GM19455 (cell line): ENCODE measurements around the gene KCNN3.

Experiments used
- ATAC-seq: cut with Tn5 transposase; IDR thresholded peaks from one replicate; pipeline ENCODE4 v1.9.1; 2021; ENCODE audit not compliant: unreplicated experiment

Gene KCNN3

GRCh38 chr1:154669464-154670282 is 200.4 kb downstream of the KCNN3 start:
- no peak for ATAC-seq

GRCh38 chr1:154666051-154666790 is 203.9 kb downstream of the KCNN3 start:
- no peak for ATAC-seq

GRCh38 chr1:154664331-154665002 is 205.6 kb downstream of the KCNN3 start:
- ATAC-seq = no peak

DNA sequence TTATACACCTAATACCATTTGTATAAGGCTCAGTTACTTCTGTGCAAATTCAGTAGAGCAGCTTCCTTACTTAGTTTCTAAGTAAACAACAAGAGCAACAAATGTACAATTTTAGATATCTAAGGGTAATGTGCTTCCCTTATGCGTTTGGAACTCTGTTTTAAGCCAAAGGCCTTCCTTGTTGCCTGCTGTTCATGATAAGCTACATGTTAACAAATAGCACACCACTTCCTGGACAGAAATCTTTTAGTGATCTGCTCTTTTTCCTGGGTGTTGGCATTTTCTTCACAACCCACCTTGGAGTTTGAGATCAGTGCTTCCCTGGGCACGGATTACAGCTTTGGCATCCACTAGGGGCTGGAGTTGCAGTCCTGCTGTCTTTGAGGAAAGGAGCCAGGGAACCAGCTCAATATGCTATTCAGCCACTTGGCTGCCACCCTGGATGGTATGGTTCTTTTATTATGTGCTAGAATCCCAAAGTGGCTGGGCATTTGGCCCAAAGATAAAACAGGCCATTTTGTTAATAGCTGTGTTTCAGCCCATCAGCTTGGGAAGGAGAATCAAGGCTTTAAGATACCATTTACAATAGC is 206.5 kb downstream of the KCNN3 start:
- no peak for ATAC-seq

DNA sequence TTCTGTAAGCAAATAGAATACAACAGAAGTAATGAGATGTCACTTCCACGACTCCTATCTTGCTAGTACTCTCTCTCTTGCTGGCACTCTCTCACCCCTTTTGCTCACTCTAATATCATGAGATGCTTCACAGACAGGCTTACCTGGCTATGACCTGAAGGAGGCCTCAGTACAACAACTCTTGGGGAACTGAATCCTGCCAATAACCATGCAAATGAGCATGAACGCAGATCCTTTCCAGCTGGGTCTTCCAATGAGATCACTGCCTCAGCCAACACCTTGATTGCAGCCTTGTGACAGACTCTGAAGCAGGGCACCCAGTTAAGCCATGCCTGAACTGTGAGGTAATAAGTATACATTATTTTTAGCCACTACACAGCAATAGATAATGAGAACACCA is 209.0 kb downstream of the KCNN3 start:
- no peak for ATAC-seq

DNA sequence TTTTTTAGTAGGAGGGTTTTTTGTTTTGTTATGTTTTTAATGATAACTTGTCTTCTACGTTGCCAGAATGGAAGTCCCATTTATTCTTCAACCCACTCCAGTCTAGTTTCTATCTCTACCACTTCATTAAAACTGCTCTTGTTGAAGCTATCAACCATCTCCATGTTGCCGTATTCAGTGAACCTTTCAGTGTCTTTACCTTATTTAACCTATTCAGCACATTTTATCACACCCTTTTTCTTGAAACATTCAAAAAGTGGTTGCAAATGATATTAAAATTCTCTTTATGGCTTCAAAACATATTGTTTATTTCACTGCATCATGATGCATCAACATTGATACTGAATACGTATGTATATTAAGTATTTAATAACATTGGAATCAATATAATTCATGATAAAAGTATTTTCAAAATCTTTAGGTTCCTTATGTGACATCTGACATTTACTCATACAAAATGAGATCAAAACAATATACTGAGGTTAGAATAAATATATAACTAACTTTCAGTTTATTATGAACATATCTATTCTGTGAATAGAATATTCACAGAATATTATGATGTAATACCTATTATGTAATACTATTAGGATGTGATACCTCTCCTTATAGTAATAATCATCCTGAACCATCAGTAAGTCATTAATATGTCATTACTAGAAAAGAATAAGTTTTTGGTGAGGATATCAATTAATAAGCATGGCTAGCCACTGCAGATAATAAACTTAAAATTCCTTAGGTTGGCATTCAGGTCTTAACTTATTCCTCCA is 210.1 kb downstream of the KCNN3 start:
- no peak for ATAC-seq

- no peak for ATAC-seq
Measured at GRCh38 chr1:154657556-154657955, 212.5 kb downstream of the KCNN3 start.

DNA sequence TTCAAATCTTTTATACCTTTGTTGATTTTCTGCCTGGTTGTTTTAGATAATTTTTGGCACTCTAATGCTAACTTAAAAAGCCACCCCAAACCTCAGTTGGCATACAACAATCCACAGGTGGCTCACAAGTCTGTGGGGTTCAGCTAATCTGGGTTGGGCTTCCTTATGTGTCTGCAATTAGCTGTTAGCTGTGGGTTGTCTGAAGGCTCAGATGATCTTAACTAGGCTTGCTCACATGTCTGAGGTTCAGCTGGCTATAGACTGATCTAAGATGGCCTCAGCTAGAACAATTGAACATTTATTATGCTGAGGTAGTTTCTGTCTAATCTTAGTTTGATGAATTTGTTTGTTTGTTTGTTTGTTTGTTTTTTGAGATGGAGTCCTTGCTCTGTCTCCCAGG is 217.2 kb downstream of the KCNN3 start:
- no peak for ATAC-seq
